ENCODE measurements around the gene KIF12.

KIF12 gene

DNA sequence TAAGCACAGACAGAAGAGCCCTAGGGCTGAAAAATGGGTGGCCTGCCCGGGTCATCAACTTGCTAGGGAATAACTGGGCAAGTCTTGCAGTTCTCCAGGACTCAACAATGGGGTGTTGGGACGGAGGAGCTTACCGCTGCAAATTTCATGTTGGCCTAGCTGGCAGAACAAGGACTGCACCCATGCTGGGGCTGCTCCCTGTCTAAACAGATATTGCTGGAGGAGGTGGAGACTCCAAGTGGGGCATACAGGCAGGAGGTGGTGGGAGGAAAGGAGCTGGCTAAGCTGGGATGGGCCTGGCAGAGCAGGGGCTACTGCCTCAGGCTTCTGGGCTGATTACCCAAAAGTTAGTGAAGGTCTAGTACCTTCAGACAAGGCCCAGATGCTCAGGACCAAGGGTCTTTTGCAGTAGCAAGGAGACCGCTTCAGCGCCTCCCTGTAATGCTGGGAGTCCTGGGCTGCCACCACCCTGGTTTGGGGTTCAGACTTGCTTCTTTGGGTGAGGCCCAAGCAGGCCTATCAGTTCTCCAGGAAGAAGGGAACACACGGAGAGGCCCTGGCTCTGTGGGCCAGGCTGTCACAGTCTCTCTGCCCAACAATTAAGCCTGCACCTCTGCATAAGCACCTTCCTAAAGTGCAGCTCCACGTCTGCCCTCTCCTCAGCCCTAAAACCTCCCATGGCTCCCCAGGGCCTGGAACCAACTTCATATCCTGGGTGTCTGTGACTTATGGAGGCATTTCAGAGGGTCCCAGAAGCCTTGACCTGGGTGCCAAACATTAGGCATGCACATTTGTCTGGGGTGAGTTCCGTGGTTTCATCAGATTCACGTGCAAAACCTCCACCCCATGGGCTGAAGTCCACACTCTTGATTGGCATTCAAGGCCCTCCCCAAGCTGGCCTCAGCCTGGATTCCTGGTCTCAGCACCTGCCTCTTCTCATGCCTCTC, 24.2 kb upstream of the KIF12 start:
- no peak for DNase-seq (ENCODE audit: low read depth in 2 of 2)

- no peak for DNase-seq (ENCODE audit: low read depth in 2 of 2)
Measured at GRCh38 chr9:114122136-114123027, 23.3 kb upstream of the KIF12 start.

DNA sequence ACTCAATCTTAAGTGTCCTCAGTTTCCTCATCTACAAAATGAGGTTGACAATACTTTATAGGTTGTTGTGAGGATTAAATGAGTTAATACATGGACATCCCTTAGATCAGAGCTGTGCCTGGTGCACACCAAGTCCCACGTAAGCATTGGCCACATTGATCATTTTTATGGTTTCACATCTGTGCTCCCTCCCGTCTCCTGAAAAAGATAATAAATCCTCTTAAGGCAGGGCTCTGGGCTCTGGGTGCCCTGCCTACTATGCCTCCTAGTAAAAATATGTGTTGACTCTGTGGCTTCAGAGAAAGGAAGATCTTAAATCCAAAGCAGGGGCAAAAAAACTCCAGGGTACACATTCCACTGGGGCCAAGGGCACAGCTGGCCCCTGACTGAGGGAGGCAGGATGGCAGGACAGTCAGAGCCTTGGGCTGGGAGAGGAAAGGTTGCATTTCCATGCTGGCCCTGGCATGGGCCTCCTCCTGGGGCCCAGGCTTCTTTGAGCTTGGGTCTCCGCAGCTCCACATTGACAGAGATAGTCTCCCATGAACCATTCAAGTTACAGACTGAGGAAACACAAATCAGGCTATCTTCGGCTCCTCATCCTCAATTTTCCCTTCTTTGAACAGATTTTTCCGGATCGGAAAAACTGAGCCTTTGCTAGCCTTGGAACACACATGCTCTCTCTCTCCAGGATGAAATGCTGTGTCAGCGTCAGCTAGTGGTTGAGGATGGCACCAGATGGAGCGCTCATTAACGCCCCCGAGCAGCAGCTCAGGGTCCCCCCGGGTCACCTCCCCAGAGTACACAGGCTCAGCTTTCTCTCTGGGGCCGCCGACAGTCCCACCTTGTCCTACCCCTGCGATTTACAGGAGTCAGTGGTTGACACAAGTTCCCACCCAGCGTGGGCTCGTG, 22.4 kb upstream of the KIF12 start:
- no peak for DNase-seq (ENCODE audit: low read depth in 2 of 2)

GRCh38 chr9:114120192-114121014, 21.3 kb upstream of the KIF12 start:
- DNase-seq (ENCODE audit: low read depth in 2 of 2): no peak

GRCh38 chr9:114119242-114120191, 20.4 kb upstream of the KIF12 start:
- no peak for DNase-seq (ENCODE audit: low read depth in 2 of 2)

- no peak for DNase-seq (ENCODE audit: low read depth in 2 of 2)
Measured at GRCh38 chr9:114117996-114118830, 19.1 kb upstream of the KIF12 start.

- DNase-seq (ENCODE audit: low read depth in 2 of 2): no peak
Measured at GRCh38 chr9:114117614-114117995, 18.5 kb upstream of the KIF12 start.

GRCh38 chr9:114116126-114116747, 17.1 kb upstream of the KIF12 start:
- no peak for DNase-seq (ENCODE audit: low read depth in 2 of 2)

DNA sequence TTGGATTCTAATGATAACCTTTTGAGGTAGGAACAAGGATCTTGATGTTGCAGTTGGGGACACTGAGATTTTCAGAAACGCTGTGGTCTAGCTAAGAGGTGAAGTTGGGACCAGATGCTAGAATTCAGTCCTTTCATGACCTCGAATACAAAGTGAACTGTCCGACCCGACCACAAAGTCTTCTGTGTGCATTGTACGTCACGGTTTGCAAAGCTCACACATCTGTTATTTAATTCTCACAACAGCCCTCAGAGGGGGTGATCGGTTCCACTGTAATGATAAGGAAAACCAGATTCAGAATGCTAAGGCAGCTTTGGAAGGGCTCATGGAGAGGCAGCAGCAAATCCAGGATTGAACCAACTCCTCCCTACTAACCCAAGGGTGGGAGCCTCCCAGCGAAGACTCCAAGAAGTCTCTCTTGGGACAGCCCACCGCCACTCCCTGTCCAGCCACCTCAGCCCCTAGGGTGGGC, 16.6 kb upstream of the KIF12 start:
- DNase-seq (ENCODE audit: low read depth in 2 of 2): no peak

DNA sequence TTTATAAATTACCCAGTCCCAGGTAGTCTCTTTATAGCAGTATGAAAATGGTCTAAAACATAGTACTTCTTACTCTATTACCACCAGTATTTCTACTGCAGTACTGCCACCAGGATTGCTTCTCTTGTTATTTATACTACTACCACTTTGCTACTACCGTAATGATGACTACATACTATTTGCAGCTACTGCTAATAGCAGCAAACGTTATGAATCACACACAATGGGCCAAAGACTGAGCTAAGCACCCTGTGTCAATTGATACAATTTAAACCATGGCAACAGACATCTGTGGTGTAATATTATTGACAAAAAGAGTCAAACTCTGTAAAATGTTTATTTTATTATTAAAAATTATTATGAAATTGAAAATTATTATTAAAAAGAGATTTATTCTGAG, 15.3 kb upstream of the KIF12 start:
- DNase-seq (ENCODE audit: low read depth in 2 of 2): no peak

DNA sequence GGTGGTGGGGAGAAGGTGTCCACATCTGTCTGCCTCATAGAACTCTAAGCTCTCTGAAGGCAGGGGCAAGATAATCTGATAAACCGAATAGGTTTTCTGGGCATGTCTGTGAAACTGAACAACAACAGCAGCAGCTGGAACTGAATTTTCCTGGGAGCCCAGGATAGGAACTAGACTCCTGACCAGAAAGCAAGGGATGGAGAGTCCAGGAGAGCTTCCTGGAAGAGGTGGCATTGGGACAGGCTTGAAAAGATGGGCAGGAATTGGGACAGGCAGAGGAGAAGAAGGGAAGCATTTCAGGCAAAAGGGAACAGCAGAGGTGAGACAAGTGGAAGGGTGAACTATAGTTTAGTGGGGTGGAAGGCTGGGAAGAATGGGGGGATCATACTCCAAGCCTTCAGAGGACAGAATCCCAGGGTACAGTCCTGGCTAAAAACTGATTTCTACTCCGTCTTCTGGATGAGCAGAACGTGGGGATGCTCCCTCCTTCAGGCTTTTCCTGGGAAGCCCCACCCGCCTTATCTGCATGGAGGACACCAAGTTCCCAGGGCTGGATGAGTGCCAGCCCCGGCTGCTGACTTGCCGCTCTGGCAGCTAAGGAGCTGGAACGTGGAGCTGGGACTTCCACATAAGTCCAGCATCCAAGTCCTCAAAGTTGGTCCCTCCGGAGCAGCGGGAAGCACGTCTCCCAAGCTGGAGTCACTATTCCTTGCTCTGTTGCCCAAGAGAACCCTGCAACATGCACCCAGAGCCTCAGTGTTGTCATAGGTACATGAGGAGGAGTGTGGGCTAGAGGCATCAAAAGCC, 13.9 kb upstream of the KIF12 start:
- no peak for DNase-seq (ENCODE audit: low read depth in 2 of 2)

- DNase-seq (ENCODE audit: low read depth in 2 of 2): no peak
Measured at GRCh38 chr9:114112325-114112724, 13.2 kb upstream of the KIF12 start.

DNA sequence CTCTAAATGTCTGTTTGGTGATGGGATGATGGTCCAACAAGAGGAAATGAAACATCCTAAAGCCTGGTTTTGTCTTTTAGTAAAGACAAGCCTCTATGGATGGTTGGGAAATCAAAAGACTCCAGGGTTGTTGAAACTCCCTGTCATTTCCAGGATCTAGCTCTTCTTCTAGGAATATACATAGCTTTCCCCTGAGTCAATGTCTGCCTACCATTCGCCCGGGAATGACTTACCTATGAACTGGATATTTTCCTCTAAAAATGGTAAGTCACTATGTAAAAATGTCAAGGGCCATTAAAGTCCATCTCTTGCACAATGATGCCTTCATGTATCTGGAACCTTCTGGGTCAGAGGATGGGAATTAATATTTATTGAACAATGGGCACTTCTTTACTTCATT, 11.1 kb upstream of the KIF12 start:
- DNase-seq (ENCODE audit: low read depth in 2 of 2): no peak

- no peak for DNase-seq (ENCODE audit: low read depth in 2 of 2)
Measured at GRCh38 chr9:114109124-114109523, 10.0 kb upstream of the KIF12 start.

DNA sequence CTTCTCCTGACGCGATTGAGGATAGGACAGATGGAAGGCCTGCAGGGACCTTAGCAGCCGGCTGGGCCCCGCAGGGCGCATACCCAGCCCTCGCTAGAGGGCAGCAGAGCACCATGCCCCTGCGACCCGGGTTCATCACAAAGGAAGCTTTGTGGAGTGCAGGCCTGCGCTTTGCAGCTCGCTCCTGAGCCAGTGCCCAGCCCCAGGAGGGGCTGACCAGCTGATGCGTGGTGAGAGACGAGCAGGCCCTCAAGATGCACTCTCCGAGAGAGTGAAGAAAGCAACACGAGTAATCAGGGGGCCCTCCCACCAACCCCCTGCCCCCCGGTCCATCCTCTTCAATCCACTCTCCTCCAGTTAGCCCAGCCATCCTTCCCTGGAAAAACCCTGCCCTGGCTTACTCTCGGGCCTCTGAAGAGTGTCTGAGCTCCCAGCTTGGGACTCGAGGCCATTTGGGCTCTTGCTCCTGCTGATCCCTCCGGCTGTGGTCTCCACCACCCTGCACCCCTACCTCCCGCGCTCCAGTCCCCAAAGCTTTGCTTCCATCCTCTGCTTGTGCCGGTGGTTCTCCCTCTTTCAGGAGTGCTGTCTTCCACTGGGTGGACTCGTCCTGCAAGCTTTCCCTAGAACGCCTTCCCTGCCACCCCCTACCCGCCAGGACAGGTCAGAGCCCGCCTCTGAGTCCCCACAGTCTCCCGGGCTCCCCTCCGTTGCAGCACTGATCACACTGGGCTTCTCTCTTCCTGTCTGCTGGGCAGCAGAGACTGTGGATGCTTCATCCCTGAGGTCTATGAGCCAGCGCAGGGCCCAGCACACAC, 9.1 kb upstream of the KIF12 start:
- peak; percentile 43 to 63 for DNase-seq (ENCODE audit: low read depth in 2 of 2)

GRCh38 chr9:114107286-114108001, 8.4 kb upstream of the KIF12 start:
- DNase-seq (ENCODE audit: low read depth in 2 of 2): no peak
